ENCODE measurements around the gene NFASC. TPM values are rescaled to one million over a fixed set of nuclear protein-coding genes. Genes with fewer than 3 reads are reported as not detected.

Gene NFASC
- total RNA-seq, 2 experiments from 2014 or later = 0.10 to 0.20 TPM

GRCh38 chr1:205071028-205071409, 200.4 kb downstream of the NFASC start:
- CTCF ChIA-PET = interaction anchor here (2.7 kb wide), 1 partner anchor 10 kb away, joined by 16 read pairs; no protein-coding TSS in a partner anchor
- H3K4me3 Mint-ChIP-seq = no peak overlapping the region
- intact Hi-C loops (cut with micrococcal nuclease) = no loop called here

GRCh38 chr1:205071801-205072200, 201.1 kb downstream of the NFASC start:
- CTCF ChIA-PET = interaction anchor here (0.8 to 2.7 kb wide), 2 partner anchors 10 kb away, joined by 4 to 16 read pairs; no protein-coding TSS in a partner anchor
- DNase-seq = no peak

More at GRCh38 chr1:205071028-205071409, 200.4 kb downstream of the NFASC start:
- H3K27ac Mint-ChIP-seq = no peak overlapping the region
- no peaks in the 10 kb centered on the region for H3K4me1 Mint-ChIP-seq (ENCODE audit: low read depth)
- no peak for DNase-seq
- no peaks in the 10 kb centered on the region for H3K9me3 Mint-ChIP-seq
- H3K27me3 Mint-ChIP-seq (ENCODE audit: low read depth) = no peaks in the 10 kb centered on the region
- no peaks in the 10 kb centered on the region for H3K36me3 Mint-ChIP-seq (ENCODE audit: low read depth)

GRCh38 chr1:205072286-205072685, 201.6 kb downstream of the NFASC start:
- no peaks in the 10 kb centered on the region for H3K4me1 Mint-ChIP-seq (ENCODE audit: low read depth)
- CTCF ChIA-PET = interaction anchor here (0.8 to 1.1 kb wide), 2 partner anchors 11 to 184 kb away, joined by 3 to 4 read pairs; no protein-coding TSS in a partner anchor
- no peak overlapping the region for H3K4me3 Mint-ChIP-seq
- intact Hi-C loops (cut with micrococcal nuclease) = no loop called here
- H3K9me3 Mint-ChIP-seq = no peaks in the 10 kb centered on the region
- H3K27ac Mint-ChIP-seq = no peak overlapping the region
- DNase-seq = no peak
- H3K36me3 Mint-ChIP-seq (ENCODE audit: low read depth) = no peaks in the 10 kb centered on the region
- no peaks in the 10 kb centered on the region for H3K27me3 Mint-ChIP-seq (ENCODE audit: low read depth)

More at GRCh38 chr1:205071801-205072200, 201.1 kb downstream of the NFASC start:
- no peak overlapping the region for H3K4me3 Mint-ChIP-seq
- no peaks in the 10 kb centered on the region for H3K9me3 Mint-ChIP-seq
- no peaks in the 10 kb centered on the region for H3K4me1 Mint-ChIP-seq (ENCODE audit: low read depth)
- no peak overlapping the region for H3K27ac Mint-ChIP-seq
- no peaks in the 10 kb centered on the region for H3K36me3 Mint-ChIP-seq (ENCODE audit: low read depth)
- H3K27me3 Mint-ChIP-seq (ENCODE audit: low read depth) = no peaks in the 10 kb centered on the region
- intact Hi-C loops (cut with micrococcal nuclease) = no loop called here

Other genes starting within 250 kb of the NFASC start
- not detected for gene LRRN2, start 185.1 kb upstream of the NFASC start, total RNA-seq
- gene CNTN2, start 172.3 kb downstream of the NFASC start, total RNA-seq = not detected
- 1 to 10 TPM; 3.7 to 3.9 TPM for gene TMEM81, start 213.6 kb downstream of the NFASC start, total RNA-seq

Measured in activated naive CD4-positive, alpha-beta T cell treated with anti-CD3 and anti-CD28 coated beads for 36 hours (primary cell).